ENCODE results near the gene STAC.
"Not testable (repeated sequence)": the region's sequence is repeated elsewhere in the genome, so short reads cannot be mapped to it uniquely, and the experiment has no call there.

STAC gene

DNA sequence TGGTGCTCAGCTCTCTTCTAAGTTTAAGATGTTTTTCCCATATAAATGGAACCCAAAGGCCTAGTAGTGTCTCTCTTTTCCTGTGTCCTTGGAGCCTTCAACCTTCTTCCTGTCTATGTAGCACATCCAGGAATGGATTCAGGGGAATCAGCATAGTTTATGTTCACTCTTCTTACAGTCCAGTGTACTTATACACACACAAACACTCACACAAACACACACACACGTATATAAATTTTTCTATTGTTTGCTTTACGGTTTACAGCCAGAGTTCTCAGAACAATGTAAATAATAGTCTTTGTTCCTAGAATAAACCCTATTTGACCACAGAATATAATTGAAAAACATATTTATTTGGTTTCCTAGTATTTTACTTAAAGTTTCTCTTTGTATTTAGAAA, 36.9 kb downstream of the STAC start:
- no peak for DNase-seq

DNA sequence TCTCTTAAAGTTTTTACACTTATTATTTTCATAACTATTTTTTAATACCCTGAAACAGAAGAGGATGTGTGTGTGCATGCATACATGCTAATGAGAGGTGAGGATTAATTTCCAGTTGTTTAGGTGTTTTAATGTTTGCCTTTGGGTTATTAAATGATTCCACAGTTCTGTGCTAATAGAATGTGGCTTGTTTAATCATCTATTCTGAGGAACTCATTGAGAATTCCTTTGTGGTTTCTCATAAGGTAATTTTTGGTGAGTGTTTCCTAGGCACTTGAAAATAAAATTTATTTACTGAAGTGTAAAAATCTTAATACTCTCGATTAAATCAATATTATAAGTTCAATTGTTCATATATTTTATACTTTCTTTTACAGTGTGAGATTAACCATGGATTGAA, 38.0 kb downstream of the STAC start:
- no peak for DNase-seq

DNA sequence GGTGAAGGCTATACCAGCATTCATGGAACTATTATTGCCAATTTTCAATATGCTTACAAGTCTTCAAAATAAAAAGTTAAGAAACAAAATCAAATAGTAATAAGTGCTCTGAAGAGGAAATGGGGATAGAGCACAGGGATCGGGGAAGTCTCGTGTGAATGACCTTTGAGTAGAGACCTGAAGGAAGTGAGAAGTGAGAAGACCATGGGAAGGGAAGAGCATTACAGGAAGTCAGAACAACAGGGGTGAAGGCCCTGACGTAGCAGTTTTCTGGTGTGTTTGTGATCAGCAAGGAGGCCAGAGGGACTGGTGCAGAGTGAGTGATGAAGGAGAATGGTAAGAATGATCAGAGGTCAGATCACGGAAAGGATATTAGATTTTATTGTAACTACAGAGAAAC, 48.1 kb downstream of the STAC start:
- no peak for DNase-seq

DNA sequence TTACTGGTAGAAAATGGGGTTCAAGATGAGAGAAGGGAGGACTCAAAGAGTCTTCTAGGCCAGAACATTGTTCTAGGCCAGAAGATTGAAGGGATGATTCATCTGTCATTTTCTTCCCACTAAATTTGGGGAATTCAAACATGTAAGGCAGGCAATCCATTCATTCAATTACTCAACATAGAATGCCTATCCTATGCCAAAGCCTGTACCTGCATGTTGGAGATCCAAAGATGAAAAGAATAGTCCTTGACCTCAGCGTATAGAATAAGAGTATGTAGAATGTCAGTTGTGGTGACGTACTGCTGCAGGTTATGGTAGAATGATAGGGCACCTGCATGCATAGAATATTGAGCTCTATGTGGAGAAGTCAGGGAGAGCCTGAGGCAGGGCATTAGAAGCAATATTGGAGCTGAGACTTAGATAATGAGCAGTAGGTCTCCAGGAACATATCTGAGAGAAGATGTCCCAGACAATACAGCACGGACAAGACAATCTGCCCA, 49.7 kb downstream of the STAC start:
- no peak for DNase-seq

DNA sequence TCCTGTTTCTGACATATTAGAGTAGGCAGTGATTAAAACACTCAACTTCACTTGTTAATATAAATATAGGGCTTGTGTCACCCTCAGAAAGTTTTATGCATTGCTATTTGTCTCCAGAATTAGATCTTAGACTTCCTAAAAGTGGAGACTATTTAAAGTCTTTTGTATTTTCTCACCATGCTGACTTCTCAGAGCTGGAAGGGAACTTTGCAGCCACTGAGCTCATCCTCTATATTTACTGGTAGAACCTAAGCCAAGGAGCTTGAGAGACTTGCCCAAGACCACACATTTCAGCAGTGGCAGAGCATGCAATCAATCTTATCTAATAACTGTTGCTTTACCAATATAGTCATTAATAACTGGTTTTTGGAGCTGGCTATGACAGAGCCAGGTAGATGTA, 53.2 kb downstream of the STAC start:
- DNase-seq = no peak

DNA sequence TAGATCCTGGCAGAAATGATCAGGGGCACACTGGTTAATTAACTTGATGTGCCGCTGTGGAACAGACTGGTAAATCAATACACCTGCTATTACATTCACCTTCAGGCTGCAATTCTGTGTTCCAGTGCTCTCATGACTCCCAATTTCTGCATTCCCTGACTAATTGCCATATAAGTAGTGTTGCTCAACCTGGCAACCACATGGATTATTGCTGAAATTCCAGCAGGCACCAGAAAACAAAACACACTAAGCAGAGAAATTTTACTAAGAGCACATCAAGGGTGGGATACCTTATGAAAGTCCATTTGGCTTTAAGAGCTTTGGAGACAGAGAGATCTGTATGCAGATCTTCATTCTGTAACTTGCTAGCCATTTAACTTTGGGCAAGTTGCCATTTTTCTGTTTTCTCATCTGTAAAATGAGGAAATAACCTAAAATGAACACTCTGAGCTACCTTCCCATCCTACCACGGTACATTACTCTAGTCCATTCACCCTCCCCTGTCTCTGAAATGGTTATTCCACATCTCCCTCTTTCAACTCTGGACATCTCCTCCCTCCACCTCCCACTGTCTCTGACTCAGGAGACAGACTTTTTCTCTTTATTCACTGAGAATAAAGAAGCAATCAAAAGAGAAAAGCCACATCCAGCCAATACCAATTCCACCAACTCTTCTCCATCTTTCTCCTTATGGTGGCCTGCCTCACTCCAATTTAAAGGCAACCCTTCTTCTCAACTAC, 54.6 kb downstream of the STAC start:
- DNase-seq = no peak

DNA sequence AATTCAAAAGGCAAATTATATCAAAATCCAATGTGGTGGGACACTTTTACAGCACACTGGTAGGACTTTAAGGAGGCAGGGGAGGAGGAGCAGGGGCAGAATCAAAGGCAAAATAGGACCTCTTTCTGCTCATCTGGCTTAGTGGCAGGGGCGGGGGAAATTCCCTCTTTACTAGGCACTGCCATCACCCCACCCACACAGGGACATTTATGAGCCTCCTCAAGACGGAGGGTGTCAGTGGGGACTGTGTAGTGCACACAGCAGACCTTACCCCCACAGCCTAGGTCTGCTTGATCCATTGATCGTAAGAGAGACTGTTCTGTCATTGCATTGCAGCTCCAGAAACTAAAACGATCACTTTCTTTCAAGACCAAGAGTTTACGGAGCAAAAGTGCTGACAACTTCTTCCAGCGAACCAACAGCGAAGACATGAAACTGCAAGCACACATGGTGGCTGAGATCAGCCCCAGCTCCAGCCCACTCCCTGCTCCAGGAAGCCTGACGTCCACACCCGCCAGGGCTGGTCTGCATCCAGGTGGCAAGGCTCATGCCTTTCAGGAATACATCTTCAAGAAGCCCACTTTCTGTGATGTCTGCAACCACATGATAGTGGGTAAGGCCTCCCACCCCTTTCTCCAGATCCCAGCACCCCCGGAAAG, 62.9 kb downstream of the STAC start:
- no peak for DNase-seq

DNA sequence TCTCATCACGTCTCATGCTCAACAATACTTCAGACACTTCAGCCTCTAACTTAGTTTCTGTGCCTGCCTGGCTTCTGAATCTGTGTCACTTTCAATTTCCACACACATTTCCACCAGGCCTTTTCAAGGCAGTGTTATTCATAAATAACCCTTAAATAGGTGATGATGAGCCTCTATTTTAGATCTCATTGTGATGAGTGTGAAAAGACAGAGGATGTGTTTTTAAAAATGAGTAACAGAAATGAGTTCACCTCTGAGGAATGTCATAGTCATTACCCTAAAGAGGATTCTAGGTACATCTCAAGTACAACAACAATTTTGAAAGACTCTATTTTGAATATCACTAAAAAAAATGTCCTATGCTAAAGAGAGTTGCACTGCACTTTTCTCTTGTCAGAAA, 64.6 kb downstream of the STAC start:
- no peak for DNase-seq

DNA sequence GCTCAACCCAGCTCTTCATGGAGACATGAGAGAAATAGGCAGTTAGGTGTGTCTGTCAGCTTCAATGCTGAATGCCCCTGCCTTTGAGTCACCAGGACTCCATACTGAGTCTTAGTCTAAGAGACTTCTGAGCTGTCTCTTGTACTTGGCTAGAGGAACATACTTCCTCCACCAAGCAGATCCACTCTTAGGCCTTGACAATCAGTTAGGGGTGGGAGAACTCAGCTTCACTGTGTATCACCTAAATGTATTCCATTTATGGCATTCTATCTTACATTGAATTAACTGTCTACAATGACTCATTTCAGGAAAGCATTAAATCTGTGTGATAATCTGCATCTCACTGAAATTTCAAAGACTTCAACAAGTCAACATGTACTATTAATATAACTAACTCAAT, 66.0 kb downstream of the STAC start:
- no peak for DNase-seq

DNA sequence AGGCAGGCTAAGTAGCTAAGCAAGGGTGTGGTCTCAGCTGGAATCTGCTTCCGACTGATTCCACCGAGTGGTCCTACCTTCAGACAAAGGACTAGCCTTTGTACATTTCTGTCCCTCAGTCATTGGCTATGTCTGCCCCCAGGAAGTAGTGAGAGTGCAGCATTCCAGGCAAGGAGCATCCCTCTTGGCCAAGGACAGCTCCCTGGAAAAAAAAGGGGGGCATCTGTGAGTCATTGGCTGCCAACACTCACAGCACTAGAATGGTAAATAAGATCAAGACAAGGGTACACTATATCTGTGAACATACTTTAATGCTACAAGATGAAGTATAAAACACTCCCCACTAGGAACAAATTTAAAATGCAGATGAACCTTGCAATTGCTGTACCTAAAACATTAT, 66.8 kb downstream of the STAC start:
- DNase-seq = no peak

DNA sequence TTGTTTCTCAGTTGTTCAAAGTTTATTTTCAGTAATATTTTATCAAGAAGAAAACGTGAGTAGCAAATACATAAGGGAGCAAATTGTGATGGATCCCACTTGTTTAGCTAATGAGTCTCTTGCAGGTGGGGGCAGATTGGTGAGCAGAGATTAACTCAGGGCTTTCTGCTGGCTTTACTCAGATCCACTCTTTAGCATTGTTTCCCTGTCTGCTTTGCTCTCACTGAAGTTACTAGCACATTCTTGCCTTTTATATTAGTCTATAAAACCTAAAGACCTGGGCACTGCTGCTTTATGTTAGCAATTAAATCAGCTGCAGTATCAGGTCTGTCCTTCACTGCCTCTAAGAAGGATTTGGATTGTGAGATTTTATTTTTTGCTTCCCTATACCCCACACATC, 71.5 kb downstream of the STAC start:
- no peak for DNase-seq

DNA sequence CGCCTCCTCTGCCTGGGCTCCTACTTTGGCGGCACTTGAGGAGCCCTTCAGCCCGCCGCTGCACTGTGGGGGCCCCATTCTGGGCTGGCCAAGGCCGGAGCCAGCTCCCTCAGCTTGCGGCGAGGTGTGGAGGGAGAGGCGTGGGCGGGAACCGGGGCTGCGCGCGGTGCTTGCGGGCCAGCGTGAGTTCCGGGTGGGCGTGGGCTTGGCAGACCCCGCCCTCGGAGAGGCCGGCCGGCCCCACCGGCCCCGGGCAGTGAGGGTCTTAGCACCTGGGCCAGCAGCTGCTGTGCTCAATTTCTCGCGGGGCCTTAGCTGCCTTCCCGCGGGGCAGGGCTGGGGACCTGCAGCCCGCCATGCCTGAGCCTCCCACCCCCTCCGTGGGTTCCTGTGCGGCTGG, 72.9 kb downstream of the STAC start:
- DNase-seq = not testable (repeated sequence)

DNA sequence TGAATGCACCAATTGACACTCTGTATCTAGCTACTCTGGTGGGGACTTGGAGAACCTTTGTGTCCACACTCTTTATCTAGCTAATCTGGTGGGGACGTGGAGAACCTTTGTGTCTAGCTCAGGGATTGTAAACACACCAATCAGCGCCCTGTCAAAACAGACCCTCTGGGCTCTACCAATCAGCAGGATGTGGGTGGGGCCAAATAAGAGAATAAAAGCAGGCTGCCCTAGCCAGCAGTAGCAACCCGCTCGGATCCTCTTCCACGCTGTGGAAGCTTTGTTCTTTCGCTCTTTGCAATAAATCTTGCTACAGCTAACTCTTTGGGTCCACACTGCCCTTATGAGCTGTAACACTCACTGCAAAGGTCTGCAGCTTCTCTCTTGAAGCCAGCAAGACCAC, 73.6 kb downstream of the STAC start:
- not testable (repeated sequence) for DNase-seq

DNA sequence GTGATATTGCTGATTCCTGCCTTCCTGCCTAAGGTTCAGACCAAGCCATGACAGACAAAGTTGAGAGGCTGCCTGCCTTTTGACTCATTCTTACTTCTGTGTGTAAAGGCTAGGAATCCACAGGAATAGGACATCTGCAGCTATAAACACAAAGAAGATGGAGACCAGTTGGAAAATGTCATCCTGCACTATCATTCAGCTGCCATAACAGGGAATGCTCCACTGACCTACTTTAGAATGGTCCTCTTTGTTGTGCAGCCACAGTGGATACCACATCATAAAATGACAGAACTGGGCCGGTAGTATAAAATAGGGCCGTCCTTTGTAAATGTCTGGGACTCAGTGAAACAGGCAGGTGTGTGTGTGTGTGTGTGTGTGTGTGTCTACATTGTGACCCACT, 75.1 kb downstream of the STAC start:
- no peak for DNase-seq

DNA sequence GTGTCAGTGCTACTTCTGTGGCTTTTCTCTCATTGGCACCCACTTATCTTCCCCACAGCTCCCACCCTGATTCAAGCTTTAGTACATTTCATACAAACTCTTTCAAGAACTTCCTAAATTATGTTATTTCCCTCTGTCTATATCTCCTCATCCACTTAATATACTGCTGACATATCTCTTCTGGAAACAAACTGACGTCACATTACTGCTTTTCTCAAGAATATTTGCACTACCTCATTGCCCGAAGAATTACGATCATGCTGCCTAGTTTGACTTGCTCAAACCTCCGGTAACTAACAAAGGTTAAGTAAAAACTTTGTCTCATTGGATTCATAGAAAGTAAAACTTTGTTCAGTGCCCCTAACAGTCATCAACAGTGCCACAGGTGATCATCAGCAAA, 76.5 kb downstream of the STAC start:
- no peak for DNase-seq

DNA sequence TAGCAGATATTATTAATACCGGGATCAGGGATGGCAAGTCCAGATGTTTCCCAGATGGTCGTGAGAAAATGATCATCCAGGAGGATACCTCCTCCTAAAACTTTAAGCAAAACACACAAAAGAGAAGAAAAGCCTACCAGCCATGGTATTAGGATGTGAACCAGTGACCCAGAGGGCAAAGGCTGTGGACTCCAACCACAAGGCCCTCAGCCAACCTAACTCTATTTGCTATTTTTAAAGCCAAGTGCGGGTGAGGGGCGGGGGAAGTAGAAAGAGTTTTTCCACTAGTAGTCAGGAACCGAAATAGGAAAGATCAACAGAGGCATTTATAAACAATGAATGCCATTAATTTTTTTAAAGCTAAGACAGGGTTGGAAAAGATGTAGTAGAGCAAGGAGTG, 77.4 kb downstream of the STAC start:
- no peak for DNase-seq

DNA sequence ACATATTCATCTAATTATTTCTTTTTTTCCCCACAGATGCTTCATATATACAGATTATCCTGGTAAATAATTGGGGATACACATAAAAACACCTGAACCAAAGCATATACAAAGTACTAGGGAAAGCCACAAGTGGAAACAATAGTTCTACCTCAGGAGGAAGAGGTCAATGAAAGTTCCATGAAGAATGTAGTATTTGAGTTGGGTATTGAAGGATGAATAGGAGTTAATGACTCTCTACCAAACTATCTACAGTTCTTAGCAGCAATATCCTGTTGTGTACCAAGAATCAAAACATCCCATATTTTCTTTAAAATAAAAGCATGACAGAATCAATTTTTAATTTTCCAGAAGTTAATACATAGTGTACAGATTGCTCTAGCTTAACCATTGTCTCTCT, 78.9 kb downstream of the STAC start:
- DNase-seq = no peak

DNA sequence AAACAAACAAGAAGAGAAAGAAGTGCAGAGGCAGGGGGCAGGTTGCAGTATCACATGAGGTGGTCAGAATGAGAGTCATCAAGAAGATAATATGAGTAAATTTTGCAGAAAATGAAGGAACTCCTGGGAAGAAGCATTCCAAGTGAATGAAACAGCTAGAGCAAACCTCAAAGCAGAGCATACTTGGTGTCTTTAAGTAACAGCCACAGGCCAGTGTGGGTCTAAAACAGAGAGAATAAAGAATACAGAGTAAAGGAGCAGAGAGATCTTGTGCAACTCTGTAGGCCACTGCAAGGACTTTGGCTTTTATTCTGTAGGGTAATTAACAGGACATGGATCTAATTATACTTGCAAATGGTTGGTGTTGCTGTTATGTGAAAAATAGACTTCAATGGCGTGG, 81.3 kb downstream of the STAC start:
- no peak for DNase-seq

DNA sequence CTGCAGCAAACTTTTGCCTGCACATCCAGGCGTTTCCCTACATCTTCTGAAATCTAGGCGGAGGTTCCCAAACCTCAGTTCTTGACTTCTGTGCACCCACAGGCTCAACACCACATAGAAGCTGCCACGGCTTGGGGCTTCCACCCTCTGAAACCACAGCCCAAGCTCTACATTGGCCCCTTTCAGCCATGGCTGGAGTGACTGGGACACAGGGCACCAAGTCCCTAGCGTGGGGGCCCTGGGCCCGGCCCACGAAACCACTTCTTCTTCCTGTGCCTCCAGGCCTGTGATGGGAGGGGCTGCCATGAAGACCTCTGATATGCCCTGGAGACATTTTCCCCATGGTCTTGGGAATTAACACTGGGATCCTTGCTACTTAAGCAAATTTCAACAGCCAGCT, 91.7 kb downstream of the STAC start:
- DNase-seq = not testable (repeated sequence)

DNA sequence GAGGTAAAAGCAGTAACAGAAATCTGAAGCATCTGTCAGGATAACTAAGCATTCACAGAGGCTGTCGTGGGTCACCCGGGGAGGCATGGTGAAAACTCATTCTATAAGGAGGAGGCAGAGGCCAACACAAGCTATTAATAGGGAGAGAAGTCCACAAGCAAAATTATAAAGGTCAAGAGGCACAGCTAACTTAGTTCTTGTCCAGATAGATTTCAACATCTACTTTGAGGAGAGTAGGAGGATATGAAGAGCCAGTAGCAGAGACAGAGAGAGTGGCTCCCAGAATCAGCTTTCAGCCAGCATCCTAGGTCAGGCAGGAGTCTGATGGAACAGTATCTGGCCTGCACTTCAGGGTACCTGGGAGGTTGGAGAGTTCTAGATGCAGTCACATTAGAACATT, 95.3 kb downstream of the STAC start:
- DNase-seq = no peak

DNA sequence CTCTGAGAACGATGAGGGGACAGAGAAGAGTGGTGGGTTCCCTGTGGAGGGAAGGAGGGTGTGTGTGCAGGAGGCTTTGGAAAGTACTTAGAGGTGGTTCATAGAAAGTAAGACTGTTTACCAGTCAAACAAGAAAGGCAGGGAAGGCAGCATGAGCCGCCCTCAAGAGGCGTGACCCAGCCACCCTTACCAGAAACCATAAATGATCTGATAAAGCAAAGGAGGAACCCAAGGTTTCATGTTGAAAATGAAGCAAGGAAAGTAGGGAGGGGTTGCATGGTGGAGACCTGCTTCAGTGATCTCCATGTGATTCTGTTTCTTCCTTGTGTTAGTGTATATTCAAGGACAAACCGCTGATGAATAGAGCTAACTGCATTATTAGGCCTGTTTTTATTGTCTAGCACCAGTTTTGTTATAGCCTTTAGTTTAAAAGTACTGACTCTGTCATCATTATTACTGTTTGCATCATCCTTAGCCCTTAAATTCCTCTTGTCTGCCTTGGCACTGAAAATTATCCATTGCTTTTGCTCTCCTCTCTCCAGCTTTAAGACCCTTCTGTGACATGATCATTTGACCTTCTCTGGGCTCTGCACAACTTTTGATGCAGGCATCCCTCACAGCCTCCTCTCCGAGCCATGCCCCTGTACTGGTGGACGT, 96.1 kb downstream of the STAC start:
- no peak for DNase-seq

DNA sequence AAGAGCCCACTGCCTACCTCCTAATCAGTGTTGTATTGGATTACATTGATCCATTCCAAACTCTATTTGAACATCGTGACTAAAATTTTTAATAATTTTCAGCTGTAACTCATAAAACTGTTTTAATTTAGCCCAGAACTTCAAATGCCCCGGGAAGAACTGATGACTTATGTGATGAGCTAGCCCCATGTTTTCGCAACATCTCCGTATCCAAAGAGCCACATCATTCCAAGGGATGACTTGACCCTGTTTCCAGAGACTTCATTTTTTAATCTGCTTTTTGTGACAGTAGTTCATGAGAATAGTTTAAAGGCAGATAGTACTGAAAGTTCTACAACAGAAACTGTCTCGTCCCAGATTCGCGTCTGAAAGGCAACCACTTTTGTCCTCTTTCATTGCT, 97.4 kb downstream of the STAC start:
- DNase-seq = no peak

DNA sequence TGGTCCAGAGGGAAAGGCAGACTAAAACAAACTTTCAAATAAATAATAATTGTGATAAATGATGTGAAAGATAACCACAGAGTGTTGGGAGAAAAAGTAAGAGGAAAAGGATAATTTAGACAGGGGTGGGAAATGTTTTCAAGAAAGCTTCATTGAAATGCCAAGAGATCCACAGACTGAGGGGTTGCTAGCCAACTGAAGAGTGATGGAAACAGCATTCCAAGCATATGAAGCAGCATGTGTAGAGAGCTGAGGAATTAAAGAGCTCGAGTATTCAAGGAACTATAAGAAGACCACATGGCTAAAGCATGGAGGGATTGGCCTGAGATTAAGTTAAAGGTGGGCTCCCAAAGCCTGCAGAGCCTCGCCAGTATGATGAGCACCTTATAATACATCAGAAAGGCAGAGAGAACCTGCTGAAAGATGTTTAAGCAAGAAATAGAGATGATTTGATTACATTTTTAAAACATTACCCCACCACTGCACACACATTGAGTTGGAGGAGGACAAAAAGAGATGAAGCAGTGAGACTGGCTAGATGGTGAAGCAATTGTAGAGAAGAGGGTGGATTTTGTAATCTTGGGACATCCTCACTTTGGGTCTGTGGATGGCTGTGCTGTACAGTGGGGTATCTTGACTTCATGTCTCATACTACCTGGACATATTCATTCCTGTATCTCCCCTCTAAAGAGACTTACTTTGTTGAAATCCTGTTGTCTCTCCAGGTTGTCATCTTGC, 100.8 kb downstream of the STAC start:
- no peak for DNase-seq

DNA sequence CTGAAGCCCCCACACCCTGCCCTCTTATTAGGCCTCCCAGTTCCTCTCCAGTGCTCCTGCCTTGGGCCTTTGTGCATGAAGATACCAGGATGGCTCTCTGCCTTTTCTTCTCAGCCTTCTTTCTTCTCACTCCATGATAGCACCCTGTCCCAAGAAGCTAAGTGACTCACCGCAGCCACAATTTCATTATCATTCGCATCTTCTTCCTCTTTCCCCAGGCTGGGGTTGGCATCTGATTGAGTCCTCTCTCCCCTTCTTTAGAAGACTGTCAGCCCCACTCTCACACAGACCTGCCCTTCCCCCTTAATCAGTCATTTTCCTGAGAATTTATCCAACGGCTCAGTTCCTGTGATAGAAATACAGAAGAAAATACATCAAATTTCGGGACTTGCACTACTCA, 102.0 kb downstream of the STAC start:
- DNase-seq = no peak
